Mesenteric fat pad (tissue), 1 donor: ENCODE data around the gene PRKCG. TPM values are rescaled to one million over a fixed set of nuclear protein-coding genes. Genes with fewer than 3 reads are reported as not detected.

ENCODE experiments used
- DNase-seq: peaks from one replicate; pipeline ENCODE4 v3.0.0-alpha.2; 2020; ENCODE audit warnings: low spot score
- total RNA-seq: library from RNA; stranded (reverse); fragmentation: NEBNext Ultra II Directional; extraction: Animal tissue kit (Norgen Biotek cat#: 25700); gene quantifications from one replicate; pipeline ENCODE4 v1.2.1, GENCODE V29; 2021
- donor health status: DM: yes; HTN: yes; CAD: no.

The PRKCG gene
- total RNA-seq, 1 donor from 2014 or later, result not detected

DNA sequence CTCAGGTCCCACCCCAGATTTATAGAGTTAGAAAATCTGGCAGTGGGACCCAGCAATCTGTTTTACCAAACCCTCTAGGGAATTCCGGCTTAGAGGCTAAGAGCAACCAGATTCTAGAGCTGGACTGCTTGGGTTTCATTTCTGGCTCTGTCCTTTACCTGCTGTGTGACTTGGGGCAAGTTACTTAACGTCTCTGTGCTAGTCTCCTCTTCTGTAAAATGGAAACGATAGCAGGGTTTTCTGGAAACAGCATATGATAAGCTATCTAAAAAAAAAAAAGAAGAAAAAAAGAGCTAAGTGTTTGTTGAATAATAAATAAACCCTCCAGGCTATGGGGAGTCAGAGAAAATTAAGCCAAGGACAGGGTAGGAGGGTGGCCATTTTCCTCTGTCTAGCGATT is 15.5 kb downstream of the PRKCG start:
- no peak for DNase-seq

DNA sequence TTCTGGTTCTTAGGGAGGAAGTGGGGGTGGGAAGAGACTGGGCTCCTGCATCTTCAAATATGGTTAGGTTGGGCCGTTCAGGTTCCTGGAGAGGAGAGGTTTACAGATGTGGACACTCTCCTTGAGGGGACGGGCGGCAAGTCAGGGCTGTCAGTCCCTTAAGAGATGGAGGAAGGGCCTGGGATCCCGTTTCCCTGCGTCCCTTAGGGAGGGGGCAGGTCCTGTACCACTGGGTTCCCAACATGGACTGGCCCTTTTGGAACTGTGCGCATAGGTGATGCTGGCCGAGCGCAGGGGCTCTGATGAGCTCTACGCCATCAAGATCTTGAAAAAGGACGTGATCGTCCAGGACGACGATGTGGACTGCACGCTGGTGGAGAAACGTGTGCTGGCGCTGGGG is 16.2 kb downstream of the PRKCG start:
- no peak for DNase-seq

DNA sequence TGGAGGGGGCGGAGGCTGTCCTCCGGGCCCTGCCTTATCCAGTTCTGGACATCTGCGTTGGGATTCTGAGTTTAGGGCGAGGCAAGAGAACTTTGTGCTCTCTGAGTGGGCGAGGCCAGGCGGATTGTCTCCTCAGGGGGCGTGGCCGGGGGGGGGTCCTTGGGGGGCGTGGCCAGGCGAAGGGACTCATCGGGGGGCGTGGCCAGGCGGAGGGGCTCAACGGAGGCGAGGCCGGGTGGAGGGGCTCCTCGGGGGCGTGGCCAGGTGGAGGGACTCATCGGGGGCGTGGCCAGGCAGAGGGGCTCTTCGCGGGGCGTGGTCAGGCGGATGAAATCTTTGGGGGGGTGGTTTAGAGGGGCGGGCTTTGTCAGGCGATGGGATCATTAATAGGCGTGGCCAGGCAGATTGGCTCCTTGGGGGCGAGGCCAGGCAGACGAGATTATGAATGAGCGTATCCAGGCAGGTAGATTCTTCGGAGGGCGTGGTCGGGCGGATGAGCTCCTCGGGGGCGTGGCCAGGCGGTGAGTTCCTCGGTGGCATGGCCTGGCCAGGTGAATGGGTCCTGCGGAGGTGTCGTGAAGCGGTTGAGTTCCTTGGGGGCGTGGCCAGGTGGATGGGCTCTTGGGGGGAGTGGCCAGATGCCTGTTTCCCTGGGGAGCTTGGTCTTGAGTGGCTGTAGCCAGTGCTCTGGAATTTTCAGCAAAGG is 16.8 kb downstream of the PRKCG start:
- no peak for DNase-seq

DNA sequence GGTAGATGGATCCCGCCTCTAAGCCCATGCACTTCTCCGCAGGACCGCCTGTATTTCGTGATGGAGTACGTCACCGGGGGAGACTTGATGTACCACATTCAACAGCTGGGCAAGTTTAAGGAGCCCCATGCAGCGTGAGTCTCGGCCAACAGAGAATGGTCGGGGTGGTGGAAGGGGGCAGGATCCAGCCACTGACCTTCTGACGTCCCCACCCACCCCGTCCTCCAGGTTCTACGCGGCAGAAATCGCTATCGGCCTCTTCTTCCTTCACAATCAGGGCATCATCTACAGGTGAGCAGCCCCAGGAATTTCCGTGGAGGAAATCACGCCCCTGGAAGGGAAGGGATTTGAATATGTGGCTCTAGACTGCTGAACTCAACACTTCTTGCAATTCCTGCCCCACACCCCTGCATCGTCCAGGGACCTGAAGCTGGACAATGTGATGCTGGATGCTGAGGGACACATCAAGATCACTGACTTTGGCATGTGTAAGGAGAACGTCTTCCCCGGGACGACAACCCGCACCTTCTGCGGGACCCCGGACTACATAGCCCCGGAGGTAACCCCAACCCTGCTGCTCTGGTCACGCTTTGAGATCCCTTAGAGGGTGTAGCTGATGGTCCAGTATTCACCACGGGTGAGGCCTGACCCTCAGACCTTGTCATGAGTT is 18.3 kb downstream of the PRKCG start:
- no peak for DNase-seq

DNA sequence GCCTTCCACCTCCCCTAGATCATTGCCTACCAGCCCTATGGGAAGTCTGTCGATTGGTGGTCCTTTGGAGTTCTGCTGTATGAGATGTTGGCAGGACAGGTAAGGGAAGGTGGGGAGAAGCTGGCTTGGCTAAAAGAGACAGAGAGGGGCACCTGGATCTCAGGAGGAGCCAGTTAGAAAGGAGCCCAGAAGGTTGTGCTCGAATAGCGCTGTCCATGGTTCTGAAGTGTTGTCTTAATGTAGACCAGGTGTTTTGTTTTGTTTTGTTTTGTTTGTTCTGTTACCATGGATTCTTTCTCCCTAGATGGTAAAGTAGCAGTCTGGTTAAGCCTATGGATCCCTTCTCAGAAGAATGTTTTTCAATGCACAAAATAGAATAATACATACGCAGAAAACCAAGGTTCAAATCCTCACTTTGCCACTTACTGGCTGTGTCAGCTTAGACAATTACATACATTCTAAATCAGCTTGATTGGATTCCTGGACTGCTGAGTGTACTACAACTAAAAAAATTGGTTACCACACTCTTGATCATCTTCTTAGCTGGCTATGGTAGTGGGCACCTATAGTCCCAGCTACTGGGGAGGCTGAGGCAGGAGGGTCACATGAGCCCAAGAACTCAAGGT is 21.2 kb downstream of the PRKCG start:
- no peak for DNase-seq

DNA sequence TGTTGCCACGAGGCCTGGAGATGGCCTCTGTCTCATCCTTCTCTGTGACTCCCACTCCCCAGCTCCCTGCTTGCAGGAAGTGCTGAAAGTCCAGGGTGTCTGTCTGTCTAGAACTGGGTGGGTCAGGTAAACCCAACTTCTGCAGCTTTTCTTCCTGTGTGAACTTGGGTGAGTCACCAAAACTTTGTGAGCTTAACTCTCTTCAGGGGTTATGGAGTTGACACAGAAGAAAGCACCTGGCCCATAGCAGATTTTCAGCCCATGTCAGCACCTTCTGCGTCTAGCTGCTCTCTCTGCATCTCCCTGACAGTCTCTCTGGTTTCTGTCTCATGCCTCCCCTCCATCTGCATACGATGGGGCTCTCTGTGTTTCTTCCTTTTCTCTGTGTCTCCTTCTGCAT is 22.9 kb downstream of the PRKCG start:
- no peak for DNase-seq

DNA sequence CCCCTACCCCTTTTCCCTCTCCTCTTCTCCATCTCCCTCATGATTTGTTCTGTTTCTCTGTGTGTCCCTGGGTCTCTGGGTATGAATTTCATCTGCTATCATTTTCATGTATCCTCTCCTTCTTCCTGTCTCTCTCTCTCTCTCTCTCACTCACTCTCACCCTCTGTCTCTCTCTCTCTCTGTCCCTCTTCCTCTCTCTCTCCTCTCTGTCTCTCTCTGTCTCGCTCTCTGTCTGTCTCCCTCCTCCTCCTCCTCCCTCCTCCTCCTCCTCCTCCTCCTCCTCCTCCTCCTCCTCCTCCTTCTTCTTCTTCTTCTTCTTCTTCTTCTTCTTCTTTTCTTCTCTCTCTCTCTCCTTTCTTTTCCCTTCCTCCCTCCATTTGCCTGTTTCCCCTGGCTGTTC is 23.8 kb downstream of the PRKCG start:
- no peak for DNase-seq

DNA sequence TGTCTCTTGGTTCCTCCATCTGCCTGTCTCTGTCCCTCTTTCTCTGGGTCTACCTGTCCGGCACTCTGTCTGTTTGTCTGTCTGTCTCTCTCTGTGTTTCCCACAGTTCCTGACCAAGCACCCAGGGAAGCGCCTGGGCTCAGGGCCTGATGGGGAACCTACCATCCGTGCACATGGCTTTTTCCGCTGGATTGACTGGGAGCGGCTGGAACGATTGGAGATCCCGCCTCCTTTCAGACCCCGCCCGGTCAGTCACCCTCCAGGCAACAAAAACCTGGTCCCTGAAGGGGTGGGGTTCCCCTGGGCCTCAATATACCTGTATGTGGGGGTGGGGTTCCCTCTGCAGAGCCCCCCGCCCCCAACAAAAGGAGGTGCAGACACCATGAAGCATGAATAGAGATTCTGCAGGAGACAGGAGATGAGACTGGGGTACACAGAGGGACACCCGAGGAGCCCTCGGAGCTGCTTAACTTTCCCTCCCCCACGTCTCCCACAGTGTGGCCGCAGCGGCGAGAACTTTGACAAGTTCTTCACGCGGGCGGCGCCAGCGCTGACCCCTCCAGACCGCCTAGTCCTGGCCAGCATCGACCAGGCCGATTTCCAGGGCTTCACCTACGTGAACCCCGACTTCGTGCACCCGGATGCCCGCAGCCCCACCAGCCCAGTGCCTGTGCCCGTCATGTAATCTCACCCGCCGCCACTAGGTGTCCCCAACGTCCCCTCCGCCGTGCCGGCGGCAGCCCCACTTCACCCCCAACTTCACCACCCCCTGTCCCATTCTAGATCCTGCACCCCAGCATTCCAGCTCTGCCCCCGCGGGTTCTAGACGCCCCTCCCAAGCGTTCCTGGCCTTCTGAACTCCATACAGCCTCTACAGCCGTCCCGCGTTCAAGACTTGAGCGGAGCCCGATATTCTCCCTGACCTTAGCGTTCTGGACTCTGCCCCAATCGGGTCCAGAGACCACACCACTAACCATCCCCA is 24.5 kb downstream of the PRKCG start:
- DNase-seq, result no peak

DNA sequence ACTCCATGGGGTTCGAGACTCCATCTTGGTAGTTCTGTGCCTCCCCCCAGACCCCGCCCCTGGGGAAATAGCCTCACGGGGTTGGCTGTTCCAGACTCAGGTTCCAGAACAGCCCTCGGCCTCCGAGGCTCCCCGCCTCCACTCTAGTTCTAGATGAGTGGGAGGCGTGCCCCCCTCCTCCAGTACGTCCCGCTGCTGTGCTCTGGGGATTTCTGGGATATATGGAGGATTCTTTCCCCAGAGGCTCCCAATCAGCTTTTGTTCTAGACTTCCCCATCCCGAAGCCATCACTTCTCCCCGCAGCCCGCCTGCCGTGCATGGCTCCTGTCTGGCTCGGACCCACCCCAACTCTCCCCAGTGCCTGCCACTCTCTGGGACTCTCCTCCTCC is 25.2 kb downstream of the PRKCG start:
- DNase-seq, result no peak

DNA sequence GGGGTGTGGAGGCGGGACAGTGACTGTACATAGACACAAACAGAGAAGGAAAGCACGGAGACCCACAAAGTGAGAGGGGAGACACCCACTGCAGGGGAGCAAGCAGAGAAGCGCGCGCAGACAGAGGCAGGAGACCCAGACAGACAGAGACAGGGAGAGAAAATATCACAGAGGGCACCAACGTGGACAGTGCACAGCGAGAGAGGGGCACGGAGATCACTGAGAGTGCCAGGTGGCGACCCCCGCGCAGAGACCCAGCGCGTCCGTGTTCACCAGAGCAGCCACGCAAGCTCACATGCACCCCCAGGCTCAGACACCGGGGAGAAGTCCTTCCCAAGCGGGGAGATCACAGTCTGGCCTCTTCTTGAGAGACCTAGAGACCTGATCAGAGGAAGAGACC is 25.7 kb downstream of the PRKCG start:
- DNase-seq, result no peak

DNA sequence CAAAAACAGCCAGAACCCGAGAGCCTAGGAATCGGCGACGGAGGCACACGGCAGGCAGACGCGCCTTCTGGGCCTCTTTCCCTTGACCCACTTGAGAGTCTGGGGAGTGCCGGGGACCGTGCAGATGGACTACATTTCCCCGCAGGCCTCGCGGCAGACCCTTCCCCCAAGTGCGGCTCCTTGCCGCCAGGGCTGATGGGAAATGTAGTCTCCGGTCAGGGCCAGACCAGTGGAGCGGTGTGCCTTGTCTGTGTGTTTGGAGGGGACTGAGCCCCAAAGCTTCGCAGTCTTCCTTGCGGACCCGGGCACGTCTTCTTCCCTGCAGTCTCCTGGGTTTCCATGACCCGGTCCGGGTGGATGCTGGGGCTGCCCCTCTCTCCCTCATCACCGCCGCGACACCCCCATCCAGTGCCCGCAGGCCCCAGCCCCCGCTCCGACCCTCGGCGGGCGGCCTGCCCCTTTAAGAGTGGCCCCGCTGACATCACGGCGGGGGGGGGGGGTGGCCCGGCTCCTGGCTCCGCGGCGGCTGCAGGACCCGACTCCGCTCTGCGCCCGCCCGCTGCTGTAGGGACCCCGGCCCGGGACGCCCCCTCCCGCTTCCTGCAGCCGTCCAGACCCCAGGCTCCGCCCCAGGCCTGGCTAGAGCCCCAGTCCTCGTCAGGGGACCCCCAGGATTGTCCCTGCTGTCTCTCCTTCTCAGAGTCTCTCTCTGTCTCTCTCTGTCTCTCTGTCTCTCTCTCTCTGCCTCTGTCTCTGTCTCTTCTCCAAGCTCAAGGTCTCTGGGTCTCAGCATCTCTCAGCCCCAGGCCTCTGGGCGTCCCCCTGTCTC is 26.3 kb downstream of the PRKCG start:
- no peak for DNase-seq

DNA sequence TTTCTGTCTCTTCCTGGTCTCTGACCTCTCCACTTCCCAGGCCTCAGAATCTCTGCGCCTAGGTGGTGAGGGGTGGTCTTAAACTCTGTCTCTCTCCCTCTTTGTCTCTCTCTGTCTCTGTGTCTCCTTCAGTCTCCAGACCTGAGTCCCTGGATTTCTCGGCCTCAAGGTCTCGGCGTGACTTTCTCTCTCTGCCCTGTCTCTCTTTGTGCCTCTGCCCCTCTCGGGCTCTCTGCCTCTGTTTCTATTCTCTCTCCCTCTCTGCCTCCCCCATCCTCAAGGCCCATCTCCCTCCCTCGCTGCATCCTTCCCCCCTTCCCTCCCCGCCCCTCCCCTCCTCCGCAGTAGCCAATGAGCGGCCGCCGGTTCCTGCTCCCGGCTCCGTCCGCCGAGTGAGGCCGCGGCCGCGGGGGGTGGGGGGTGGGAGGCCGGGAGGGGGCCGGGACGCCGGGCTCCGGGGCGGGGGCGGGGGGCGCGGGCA is 27.0 kb downstream of the PRKCG start, which contains the start of gene CACNG7:
CACNG7 (plus strand) TSS at position 344 of the 481 bp plus-strand sequence. CDS start 3,554 bp downstream, outside the sequence.
- DNase-seq, result no peak

DNA sequence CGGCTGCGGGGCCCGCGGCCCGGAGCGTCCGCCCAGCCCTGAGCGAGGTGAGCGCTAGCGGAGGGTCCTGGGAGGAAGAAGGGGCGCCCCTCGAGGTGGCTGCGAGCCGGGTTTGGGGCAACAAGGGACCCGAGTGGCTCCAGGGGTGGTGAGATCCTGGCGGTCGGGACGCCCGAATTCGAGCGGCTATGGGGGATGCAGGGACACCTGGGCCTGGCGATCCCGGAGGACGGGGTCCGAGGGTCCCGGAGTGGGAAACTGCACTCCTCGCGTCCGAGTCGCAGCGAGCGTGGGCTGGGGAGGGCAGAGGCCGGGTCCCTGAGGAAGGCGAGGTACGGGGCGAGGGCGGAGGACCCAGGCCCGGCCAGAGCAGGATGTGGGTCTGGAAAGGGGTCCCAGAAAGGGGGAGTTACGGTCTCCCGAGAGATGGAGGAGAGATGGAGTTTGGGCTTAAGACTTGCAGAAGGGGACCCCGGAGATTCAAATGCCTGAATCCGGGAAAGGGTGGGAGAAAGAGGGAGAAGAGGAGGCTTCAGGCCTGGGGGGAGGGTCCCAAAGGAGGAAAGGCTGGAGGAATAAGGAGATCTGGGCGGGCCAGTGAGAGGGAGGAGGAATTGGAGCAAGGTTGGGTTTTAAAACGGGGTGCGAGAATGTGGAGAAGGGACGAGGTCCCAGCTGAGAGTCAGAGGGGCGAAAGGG is 27.6 kb downstream of the PRKCG start:
- no peak for DNase-seq

DNA sequence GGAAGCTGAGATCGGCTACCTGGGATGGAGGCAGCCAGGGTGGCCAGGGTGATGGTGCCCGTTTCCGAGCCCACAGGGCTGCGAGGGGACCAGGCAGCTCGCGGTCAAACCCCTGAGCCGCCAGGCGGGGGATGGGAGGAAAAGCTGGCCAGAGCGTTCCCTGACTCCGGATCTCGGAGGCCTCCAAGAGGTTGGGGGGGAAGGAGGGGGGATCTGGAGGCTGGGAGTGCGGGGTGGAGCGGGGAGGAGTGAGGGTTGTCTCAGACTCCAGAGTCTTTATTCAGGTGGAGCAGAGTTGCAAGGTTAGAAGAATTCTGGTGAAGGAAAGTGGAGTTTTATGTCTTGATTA is 28.1 kb downstream of the PRKCG start:
- no peak for DNase-seq

DNA sequence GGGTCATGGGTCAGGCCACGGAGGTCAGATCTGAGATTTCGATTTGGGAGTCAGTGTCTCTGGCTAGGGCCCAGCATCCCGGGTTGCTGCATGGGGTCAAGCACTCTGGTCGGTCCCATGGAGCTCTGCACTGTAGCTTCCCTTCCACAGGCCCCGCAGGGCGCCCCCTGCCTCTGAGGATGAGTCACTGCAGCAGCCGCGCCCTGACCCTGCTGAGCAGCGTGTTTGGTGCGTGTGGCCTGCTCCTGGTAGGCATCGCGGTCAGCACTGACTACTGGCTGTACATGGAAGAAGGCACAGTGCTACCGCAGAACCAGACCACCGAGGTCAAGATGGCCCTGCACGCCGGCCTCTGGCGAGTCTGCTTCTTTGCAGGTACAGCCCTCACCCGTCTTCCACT is 30.7 kb downstream of the PRKCG start:
- no peak for DNase-seq

DNA sequence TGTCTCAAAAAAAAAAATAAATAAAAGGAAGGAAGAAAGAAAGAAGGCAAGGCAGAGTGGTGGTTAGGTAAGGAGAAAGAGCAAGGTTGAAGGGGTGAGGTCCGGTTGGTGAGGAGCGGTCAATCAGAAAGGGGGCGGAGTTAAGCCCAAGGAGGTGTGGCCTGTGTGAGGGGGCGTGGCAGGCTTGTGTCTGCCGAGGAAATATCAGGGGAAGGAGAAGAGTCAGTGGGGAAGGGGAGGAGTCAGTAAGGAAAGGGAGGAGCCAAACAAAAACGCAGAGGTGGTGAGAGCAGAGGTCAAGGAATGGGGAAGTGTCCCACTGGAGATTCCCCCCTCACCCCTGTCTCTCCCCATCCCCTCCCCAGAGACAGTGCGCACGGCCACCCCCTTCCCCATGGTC is 33.0 kb downstream of the PRKCG start:
- DNase-seq, result no peak

DNA sequence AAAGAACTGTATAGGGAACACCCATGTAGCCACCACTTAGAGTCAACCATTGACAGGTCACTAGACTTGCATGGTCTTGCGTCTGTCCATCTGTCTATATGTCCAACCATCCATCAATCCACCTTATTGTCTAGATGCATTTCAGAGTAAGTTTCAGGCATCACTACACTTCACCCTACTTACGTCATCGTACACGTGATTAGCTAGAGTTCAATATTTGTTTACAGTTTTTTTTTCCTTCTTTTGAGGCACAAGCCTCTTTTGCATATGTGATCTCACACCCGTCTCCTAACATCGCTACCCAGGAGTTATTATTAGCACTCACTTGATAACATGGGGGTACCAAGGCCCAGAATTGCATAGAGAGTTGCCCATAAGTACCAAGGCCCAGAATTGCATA is 34.0 kb downstream of the PRKCG start:
- no peak for DNase-seq

DNA sequence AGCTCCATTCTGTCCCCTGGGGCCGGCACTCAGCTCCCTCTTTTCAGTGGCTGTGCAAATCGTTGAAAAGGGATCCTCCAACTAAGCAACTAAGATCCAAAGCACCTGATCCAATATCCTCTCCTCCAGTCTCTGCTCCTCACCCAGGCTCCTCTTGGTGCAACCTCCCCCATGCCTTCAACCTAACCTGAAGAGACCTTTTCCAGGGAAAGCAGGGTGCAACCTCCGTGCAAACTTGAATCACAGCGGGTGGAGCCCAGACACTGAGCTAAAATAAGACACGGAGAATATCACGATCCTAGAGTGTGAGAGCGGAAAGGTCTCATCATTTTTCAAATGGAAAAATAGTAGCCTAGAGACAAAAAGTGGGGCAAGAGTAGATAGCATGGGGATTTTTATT is 35.4 kb downstream of the PRKCG start:
- no peak for DNase-seq

DNA sequence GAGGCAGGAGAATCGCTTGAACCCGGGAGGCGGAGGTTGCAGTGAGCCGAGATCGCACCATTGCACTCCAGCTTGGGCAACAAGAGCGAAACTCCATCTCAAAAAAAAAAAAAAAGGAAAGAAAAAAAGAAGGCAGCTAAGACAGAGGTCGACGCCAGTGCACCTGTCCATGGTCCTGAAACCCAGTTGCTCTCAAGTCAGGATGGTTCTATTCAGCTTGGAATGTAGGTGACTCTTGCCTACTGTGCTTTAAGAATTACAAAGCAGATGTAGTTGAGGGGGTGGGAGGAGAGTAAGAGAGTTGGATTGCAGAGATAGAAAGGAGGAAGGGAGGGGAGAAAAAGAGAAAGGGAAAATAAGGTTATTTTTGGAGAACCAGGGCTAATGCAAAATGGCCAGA is 45.7 kb downstream of the PRKCG start:
- no peak for DNase-seq

DNA sequence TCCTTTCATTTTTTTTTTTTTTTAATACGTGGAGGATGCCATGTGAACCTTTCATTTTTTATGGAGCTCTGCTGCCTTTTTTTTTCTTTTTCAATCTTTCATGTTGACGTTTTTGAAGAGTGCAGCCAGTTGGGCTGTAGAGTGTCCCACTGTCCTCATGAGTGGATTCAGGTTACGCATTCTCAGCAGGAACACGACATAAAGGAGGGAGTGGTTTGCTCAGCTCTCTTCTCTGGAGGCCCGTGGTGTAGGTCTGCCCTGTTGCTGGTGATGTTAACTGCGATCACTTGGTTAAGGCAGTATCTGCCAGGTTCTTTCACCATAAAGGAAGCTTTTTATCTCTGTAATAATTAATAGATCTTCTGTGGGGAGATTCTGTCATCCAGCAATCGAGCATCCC is 54.0 kb downstream of the PRKCG start:
- DNase-seq, result no peak
